HG03064 (cell line): Measurements from ENCODE around the gene MCM7.
A peak's percentile ranks its signal among the peaks of the same experiment; 100 is the strongest.

Source experiments
- ATAC-seq: cut with Tn5 transposase; IDR thresholded peaks from one replicate; pipeline ENCODE4 v1.9.1; 2021; ENCODE audit warnings: low read depth; ENCODE audit not compliant: unreplicated experiment

The MCM7 gene

DNA sequence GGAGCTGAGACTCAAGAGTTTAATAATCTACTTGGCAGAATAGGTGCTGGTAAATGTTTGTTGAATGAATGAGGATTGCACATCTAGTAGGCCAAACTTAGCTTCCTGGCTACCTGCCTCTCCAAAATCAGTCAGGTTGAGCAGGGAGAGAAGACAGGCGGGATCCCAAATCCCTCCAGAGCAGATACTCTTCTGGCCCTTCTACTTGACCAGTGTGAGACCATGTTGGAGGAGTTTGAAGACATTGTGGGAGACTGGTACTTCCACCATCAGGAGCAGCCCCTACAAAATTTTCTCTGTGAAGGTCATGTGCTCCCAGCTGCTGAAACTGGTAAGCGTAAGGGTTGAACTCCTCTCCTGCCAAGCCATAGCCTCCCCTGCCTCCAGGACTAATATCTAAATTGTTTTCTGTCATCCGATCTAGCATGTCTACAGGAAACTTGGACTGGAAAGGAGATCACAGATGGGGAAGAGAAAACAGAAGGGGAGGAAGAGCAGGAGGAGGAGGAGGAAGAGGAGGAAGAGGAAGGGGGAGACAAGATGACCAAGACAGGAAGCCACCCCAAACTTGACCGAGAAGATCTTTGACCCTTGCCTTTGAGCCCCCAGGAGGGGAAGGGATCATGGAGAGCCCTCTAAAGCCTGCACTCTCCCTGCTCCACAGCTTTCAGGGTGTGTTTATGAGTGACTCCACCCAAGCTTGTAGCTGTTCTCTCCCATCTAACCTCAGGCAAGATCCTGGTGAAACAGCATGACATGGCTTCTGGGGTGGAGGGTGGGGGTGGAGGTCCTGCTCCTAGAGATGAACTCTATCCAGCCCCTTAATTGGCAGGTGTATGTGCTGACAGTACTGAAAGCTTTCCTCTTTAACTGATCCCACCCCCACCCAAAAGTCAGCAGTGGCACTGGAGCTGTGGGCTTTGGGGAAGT lies 23.4 kb upstream of the MCM7 start:
- no peak for ATAC-seq

- no peak for ATAC-seq
These were observed 21.4 kb upstream of the MCM7 start for GRCh38 chr7:100122568-100122967.

DNA sequence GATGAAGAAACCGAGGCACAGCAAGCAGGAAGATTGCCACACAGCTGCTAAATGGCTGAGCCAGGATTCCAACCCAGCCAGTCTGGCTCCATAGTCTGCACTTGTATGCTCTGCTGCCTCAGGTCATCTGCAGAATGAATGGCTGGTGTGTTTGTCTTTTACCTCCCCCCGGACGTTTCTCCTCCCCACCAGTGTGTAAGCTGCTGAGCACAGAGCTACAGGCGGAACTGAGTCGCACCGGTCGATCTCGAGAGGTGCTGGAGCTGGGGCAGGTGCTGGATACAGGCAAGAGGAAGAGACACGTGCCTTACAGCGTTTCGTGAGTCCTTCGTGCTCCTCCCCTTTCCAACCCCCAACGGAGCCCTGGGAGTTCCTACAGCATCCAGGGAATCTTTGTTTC lies 20.9 kb upstream of the MCM7 start:
- no peak for ATAC-seq

DNA sequence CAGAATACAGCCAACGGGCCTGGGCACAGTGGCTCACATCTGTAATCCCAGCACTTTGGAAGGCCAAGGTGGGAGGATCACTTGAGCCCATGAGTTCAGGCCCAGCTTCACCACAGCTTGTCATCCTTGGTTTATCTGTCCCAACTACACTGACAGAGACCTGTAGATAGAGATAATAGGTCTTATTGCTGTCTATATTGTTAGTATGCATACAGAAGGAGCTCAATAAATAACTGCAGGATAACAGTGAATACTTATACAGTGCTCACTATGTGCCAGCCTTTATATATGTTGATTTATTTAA lies 19.5 kb upstream of the MCM7 start:
- no peak for ATAC-seq

GRCh38 chr7:100119970-100120732 lies 19.0 kb upstream of the MCM7 start:
- ATAC-seq: peak; percentile 33

- ATAC-seq: peak; percentile 58
These were observed 18.1 kb upstream of the MCM7 start, which contains the start of the genes CNPY4 and TAF6 for GRCh38 chr7:100119072-100119969. TSS of gene CNPY4 (plus strand) at chr7:100119634. CDS start at chr7:100119745, 111 bp downstream. TSS of gene TAF6 (minus strand) at chr7:100119358. CDS start at chr7:100114209, 5,149 bp downstream.

- no peak for ATAC-seq
These were observed 17.3 kb upstream of the MCM7 start for GRCh38 chr7:100118388-100119071.

DNA sequence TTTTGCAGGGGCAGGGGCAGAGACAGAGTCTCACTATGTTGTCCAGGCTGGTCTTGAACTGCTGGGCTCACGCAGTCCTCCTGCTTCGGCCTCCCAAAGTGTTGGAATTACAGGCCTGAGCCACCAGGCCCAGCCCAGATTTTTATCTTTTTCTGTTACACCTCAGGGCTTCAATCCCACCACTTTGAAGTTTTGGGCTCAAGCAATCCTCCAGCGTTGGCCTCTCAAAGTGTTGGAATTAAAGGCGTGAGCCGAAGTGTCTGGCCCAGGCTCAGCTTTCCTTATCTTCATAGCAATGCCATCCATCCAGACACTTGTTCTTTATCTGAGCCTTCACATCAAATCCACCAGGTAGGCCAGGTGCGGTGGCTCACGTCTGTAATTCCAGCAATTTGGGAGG lies 13.8 kb upstream of the MCM7 start:
- ATAC-seq: no peak

DNA sequence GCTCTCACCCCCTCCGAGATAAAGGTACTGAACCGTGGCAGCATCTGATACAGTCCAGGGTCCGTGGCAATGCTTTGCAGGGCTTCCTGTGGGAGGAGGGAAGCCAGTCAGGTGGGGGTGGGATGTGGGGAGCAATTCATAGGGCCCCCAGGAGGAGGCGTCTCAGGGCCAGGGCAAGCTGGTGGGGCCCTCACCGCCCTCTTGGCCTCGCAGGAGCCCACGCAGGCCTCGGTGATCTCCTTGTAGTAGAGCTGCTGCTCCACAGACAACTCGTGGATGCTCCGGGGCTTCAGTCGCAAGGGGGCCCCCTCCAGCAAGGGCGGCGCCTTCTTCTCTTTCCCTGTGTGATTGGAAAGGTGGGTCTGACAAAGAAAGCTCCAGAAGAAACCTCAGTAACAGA lies 10.7 kb upstream of the MCM7 start:
- ATAC-seq: no peak

DNA sequence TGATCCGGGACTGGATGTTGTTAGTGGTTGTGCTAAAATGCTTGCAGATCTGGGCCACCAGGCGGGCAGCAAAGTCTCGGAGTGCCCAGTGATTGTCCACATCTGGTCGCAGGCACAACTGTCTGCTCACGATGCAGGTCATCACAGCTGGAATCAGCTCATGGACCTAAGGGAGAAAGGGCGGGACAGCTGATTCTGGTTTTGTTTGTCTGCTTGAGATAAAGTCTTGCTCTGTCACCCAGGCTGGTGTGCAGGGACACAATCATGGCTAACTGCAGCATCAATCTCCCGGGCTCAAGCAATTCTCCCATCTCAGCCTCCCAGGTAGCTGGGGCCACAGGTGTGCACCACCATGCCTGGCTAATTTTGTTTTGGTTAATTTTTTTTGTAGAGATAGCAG lies 10.0 kb upstream of the MCM7 start:
- no peak for ATAC-seq

GRCh38 chr7:100109521-100110163 lies 8.4 kb upstream of the MCM7 start:
- no peak for ATAC-seq

- ATAC-seq: no peak
These were observed 6.7 kb upstream of the MCM7 start for GRCh38 chr7:100107890-100108289.

DNA sequence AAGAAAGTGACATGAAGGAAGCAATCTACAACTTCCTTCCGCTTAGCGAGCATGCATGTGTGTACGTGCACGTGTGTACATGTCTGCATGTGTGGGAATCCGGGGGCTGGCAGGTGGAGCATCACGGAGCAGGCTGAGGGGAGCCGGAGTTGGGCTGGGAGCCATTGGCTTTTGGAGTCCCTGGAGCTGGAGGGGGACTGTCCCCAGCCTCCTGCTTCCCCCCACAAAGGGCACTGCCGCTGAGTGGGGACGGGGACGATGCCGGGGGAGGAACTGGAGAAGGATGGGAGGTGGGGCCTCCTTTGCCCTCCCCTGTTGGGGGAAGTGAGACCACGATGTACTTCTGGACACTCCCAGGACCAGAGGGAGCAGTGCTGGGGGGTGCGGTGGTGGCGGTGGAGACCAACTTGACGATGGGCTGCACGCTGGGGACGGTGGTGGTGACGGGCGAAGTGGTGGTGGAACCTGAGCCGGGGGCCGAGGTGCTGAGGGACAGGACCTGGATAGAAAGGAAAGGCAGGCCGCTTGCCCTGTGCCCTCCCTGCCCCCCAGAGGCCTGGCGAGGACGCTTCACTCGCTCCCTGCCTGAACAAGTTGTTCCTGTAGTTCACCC lies 6.0 kb upstream of the MCM7 start:
- ATAC-seq: no peak

- no peak for ATAC-seq
These were observed 5.4 kb upstream of the MCM7 start for GRCh38 chr7:100106633-100107032.

DNA sequence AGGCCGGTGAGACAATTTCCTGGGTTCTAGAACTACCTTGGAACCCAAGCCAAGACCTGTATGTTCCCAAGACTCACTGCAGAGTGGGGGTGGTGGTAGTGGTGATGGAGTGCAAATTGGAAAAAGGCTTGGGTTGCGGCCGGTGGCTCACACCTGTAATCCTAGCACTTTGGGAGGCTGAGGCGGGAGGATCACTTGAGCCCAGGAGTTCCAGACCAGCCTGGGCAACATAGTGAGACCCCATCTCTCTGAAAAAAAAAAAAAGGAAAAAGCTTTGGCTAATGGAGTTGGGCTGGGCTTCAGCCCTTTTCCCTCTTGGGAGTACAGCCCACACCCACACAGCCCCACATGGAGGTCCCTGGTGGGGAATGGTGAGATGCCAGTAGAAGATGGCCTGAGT lies 4.3 kb upstream of the MCM7 start:
- ATAC-seq: no peak

- no peak for ATAC-seq
These were observed 2.0 kb upstream of the MCM7 start for GRCh38 chr7:100102950-100103840.

DNA sequence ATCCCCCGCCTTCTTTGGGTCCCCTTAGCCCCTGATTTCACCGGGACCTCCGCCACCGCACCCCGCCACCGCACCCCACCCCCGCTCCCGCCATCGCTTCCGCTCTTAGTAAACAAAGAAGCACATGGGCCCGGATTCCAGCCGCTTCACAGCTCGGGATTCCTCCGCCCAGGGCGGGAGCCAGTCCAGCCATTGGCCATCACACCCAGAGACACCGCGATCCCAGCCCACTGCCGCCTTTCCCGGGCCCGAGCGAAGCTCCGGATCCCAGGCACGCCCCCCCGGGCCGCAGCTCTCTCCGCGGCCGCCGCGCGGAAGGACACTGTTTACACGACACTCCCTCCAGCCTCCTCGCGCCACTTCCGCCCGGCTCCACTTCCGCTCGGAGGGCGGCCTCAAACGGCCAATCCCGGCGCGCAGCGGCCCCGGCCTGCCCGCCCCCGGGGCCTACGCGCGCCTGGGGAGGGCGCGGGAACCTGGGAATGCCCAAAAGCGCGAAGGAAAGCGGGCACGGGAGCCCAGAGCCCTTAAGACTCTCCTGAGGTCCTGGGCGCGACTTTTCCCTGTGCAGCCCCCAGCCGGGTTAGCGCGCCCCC lies 679 bp downstream of the MCM7 start:
- ATAC-seq: peak; percentile 60

DNA sequence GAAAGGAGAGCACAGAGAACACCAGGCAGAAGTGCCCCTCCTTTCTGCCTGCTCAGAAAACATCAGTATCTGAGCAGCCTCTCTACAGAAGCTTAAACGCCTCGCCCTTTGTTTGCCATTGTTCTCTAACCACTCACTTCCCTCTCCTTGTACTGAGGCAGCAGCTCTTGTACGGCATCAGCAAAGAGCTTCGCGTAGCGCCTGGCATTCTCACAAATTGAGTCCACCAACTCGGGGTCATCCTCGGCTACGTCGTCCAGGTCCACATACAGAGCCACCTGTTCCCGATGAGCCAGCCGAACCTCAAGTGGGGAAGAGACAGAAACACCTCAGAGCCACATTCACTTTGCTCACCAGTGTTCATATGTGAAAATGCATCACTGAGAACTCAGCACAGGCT lies 1.7 kb downstream of the MCM7 start:
- no peak for ATAC-seq
